NCI-H345 treated with DMSO at 0.1 percent for 48 hours (cell line): ENCODE measurements around the gene ASAP2.

ENCODE experiments used
- DNase-seq: peaks from one replicate; lab custom pipeline; 2025; ENCODE audit not compliant: unreplicated experiment; lab: John Stamatoyannopoulos, UW

Gene ASAP2

GRCh38 chr2:9271691-9272090 lies 65.1 kb downstream of the ASAP2 start:
- no peak for DNase-seq

- DNase-seq, result no peak
Observed at GRCh38 chr2:9273486-9274130, 67.0 kb downstream of the ASAP2 start.

GRCh38 chr2:9274701-9275343 lies 68.2 kb downstream of the ASAP2 start:
- no peak for DNase-seq

GRCh38 chr2:9275399-9275798 lies 68.8 kb downstream of the ASAP2 start:
- no peak for DNase-seq

- DNase-seq, result no peak
Observed at GRCh38 chr2:9276074-9276473, 69.5 kb downstream of the ASAP2 start.

- no peak for DNase-seq
Observed at GRCh38 chr2:9276901-9277451, 70.4 kb downstream of the ASAP2 start.

GRCh38 chr2:9278439-9278838 lies 71.8 kb downstream of the ASAP2 start:
- no peak for DNase-seq

- DNase-seq, result no peak
Observed at GRCh38 chr2:9279426-9279825, 72.8 kb downstream of the ASAP2 start.

GRCh38 chr2:9280224-9280623 lies 73.6 kb downstream of the ASAP2 start:
- DNase-seq, result no peak

GRCh38 chr2:9281145-9281544 lies 74.5 kb downstream of the ASAP2 start:
- DNase-seq, result no peak

GRCh38 chr2:9282128-9283112 lies 75.8 kb downstream of the ASAP2 start:
- DNase-seq, result no peak

- DNase-seq, result no peak
Observed at GRCh38 chr2:9284521-9285297, 78.1 kb downstream of the ASAP2 start.

- DNase-seq, result no peak
Observed at GRCh38 chr2:9285385-9285920, 78.8 kb downstream of the ASAP2 start.

- no peak for DNase-seq
Observed at GRCh38 chr2:9285921-9286320, 79.3 kb downstream of the ASAP2 start.

- DNase-seq, result no peak
Observed at GRCh38 chr2:9286554-9287399, 80.2 kb downstream of the ASAP2 start.

GRCh38 chr2:9287400-9288045 lies 80.9 kb downstream of the ASAP2 start:
- DNase-seq, result no peak

- no peak for DNase-seq
Observed at GRCh38 chr2:9288233-9288632, 81.6 kb downstream of the ASAP2 start.

- no peak for DNase-seq
Observed at GRCh38 chr2:9288681-9289338, 82.2 kb downstream of the ASAP2 start.

GRCh38 chr2:9291331-9291730 lies 84.7 kb downstream of the ASAP2 start:
- no peak for DNase-seq
